A172 (cell line): ENCODE measurements around the gene BOK. TPM values are rescaled to one million over a fixed set of nuclear protein-coding genes. Genes with fewer than 3 reads are reported as not detected.

Source experiments
- DNase-seq: peaks from one replicate; pipeline ENCODE4 v3.0.0-alpha.2; 2015; ENCODE audit warnings: low spot score
- total RNA-seq: library from RNA; depleted of rRNA; stranded (reverse); fragments of >200 nt; shearing (Covaris generic); gene quantifications from 2 replicates; pipeline ENCODE4 v1.2.3, GENCODE V29; 2014; rRNA removed

BOK gene
- total RNA-seq, 1 experiment from 2014 or later: 0.07 TPM

DNA sequence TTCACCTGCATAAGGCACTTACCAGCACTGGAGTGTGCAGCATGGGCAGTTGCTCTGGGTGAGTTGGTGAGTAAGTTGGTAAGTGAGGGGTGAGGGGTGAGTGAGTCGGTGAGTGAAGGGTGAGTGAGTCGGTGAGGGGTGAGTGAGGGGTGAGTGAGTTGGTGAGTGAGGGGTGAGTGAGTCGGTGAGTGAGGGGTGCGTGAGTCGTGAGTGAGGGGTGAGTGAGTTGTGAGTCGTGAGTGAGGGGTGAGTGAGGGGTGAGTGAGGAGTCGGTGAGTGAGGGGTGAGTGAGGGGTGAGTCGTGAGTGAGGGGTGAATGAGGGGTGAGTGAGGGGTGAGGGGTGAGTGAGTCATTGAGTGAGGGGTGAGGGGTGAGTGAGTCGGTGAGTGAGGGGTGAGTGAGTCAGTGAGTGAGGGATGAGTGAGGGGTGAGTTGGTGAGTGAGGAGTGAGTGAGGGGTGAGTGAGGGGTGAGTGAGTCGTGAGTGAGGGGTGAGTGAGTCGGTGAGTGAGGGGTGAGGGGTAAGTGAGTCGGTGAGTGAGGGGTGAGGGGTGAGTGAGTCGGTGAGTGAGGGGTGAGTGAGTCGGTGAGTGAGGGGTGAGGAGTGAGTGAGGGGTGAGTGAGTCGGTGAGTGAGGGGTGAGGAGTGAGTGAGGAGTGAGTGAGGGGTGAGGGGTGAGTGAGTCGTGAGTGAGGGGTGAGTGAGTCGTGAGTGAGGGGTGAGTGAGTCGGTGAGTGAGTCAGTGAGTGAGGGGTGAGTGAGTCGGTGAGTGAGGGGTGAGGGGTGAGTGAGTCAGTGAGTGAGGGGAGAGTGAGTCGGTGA, 61.3 kb downstream of the BOK start:
- DNase-seq: no peak

DNA sequence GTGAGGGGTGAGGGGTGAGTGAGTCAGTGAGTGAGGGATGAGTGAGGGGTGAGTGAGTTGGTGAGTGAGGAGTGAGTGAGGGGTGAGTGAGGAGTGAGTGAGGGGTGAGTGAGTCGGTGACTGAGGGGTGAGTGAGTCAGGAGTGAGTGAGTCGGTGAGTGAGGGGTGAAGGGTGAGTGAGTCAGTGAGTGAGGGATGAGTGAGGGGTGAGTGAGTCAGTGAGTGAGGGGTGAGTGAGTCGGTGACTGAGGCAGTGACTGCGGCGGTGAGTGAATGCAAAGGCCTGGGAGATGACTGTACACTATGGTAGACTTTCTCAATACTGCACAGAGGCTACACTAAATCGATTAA, 61.8 kb downstream of the BOK start:
- no peak for DNase-seq

Other genes with a start within 250 kb of the BOK start
- 458 and 509 TPM in 2 replicates for gene HDLBP, start 243.1 kb upstream of the BOK start, total RNA-seq
- 374 and 393 TPM in 2 replicates for gene SEPTIN2, start 242.8 kb upstream of the BOK start, total RNA-seq
- 36.6 and 47.3 TPM in 2 replicates for gene FARP2, start 202.5 kb upstream of the BOK start, total RNA-seq
- gene STK25, start 50.2 kb upstream of the BOK start, total RNA-seq: 201 and 202 TPM in 2 replicates
- gene THAP4, start 78.4 kb downstream of the BOK start, total RNA-seq: 80.6 and 85.7 TPM in 2 replicates
- 111 and 132 TPM in 2 replicates for gene ATG4B, start 78.9 kb downstream of the BOK start, total RNA-seq
- gene DTYMK, start 128.1 kb downstream of the BOK start, total RNA-seq: 136 and 156 TPM in 2 replicates
- 12.8 and 14.5 TPM in 2 replicates for gene ING5, start 143.3 kb downstream of the BOK start, total RNA-seq
- 12.6 and 14.6 TPM in 2 replicates for gene D2HGDH, start 175.9 kb downstream of the BOK start, total RNA-seq
- gene GAL3ST2, start 218.1 kb downstream of the BOK start, total RNA-seq: not detected in 2 replicates